ENCODE results near the gene PPIL1.

Gene PPIL1

GRCh38 chr6:36888115-36888643 is 13.6 kb upstream of the PPIL1 start:
- DNase-seq = no peak

GRCh38 chr6:36886950-36887618 is 12.5 kb upstream of the PPIL1 start:
- DNase-seq = no peak

GRCh38 chr6:36885461-36886401 is 11.1 kb upstream of the PPIL1 start, which contains the start of gene C6orf89:
TSS of gene C6orf89 (plus strand) at chr6:36885952. CDS start at chr6:36899445, 13,493 bp downstream.
- peak; percentile 95 for DNase-seq

- DNase-seq = no peak
These were observed 10.0 kb upstream of the PPIL1 start for GRCh38 chr6:36884610-36885009.

- DNase-seq = no peak
These were observed 639 bp upstream of the PPIL1 start for GRCh38 chr6:36875250-36875633.

GRCh38 chr6:36873612-36874442 is 776 bp downstream of the PPIL1 start:
- DNase-seq = no peak

GRCh38 chr6:36873115-36873514 is 1.5 kb downstream of the PPIL1 start:
- no peak for DNase-seq

- DNase-seq = no peak
These were observed 2.9 kb downstream of the PPIL1 start for GRCh38 chr6:36871686-36872085.

- DNase-seq = no peak
These were observed 7.0 kb downstream of the PPIL1 start for GRCh38 chr6:36867471-36868224.

GRCh38 chr6:36865835-36866234 is 8.8 kb downstream of the PPIL1 start:
- DNase-seq = no peak

- no peak for DNase-seq
These were observed 10.7 kb downstream of the PPIL1 start for GRCh38 chr6:36863670-36864540.

- no peak for DNase-seq
These were observed 11.7 kb downstream of the PPIL1 start for GRCh38 chr6:36862848-36863382.

- DNase-seq = no peak
These were observed 12.3 kb downstream of the PPIL1 start for GRCh38 chr6:36862164-36862847.

- no peak for DNase-seq
These were observed 14.5 kb downstream of the PPIL1 start for GRCh38 chr6:36860126-36860525.

- no peak for DNase-seq
These were observed 16.1 kb downstream of the PPIL1 start for GRCh38 chr6:36858407-36858981.

- no peak for DNase-seq
These were observed 17.3 kb downstream of the PPIL1 start for GRCh38 chr6:36857325-36857724.

GRCh38 chr6:36856277-36856676 is 18.3 kb downstream of the PPIL1 start:
- no peak for DNase-seq

- no peak for DNase-seq
These were observed 18.9 kb downstream of the PPIL1 start for GRCh38 chr6:36855750-36856149.

GRCh38 chr6:36853325-36853724 is 21.3 kb downstream of the PPIL1 start:
- no peak for DNase-seq

Data from NCI-H1694 (cell line).